Osteocyte (in vitro differentiated cells): ENCODE results near the gene CFAP61. TPM values are rescaled to one million over a fixed set of nuclear protein-coding genes. Genes with fewer than 3 reads are reported as not detected.

Experiments
- DNase-seq: peaks from one replicate; pipeline ENCODE4 v3.0.0; 2021; ENCODE audit warnings: mixed read lengths; ENCODE audit not compliant: unreplicated experiment; ENCODE audit errors: extremely low spot score
- H3K27ac Mint-ChIP-seq: one replicate; pipeline ENCODE4 v1.8.0; 2021; ENCODE audit warnings: mild to moderate bottlenecking, mixed read lengths; ENCODE audit not compliant: unreplicated experiment
- H3K27me3 Mint-ChIP-seq: one replicate; pipeline ENCODE4 v1.8.0; 2021; ENCODE audit warnings: mixed read lengths; ENCODE audit not compliant: unreplicated experiment
- H3K36me3 Mint-ChIP-seq: one replicate; pipeline ENCODE4 v1.8.0; 2021; ENCODE audit warnings: mixed read lengths; ENCODE audit not compliant: unreplicated experiment
- H3K4me1 Mint-ChIP-seq: one replicate; pipeline ENCODE4 v1.8.0; 2021; ENCODE audit warnings: mixed read lengths; ENCODE audit not compliant: unreplicated experiment
- H3K4me3 Mint-ChIP-seq: one replicate; pipeline ENCODE4 v1.8.0; 2021; ENCODE audit warnings: mild to moderate bottlenecking, moderate library complexity, mixed read lengths; ENCODE audit not compliant: unreplicated experiment
- H3K9me3 Mint-ChIP-seq: one replicate; pipeline ENCODE4 v1.8.0; 2021; ENCODE audit warnings: mixed read lengths; ENCODE audit not compliant: unreplicated experiment
- CTCF ChIP-seq: fragments of 200-600 bp; sonication (generic); IDR thresholded peaks from 2 replicates; pipeline ENCODE4 v1.5.0; 2021; ENCODE audit warnings: antibody characterized with exemption, mild to moderate bottlenecking, moderate library complexity
- total RNA-seq: library from RNA; stranded (reverse); gene quantifications from 2 replicates; pipeline ENCODE4 v1.2.1, GENCODE V29; 2021

Gene CFAP61
- total RNA-seq, 1 donor from 2014 or later = not detected

- Mint-ChIP-seq H3K4me3 (no peak overlapping the region), H3K9me3 (no peaks in the 10 kb centered on the region), H3K4me1 (peaks cover 16% of the 10 kb centered on the region), H3K27me3 (no peaks in the 10 kb centered on the region), H3K27ac (peak overlapping the region; percentile 21), H3K36me3 (peaks cover 65% of the 10 kb centered on the region)
- no peak for TF ChIP-seq CTCF
- DNase-seq = no peak
Measured at GRCh38 chr20:20036756-20037155, 15.6 kb upstream of the CFAP61 start.

GRCh38 chr20:20037960-20038359 lies 14.4 kb upstream of the CFAP61 start:
- no peak overlapping the region for H3K4me3 Mint-ChIP-seq
- peaks cover 16% of the 10 kb centered on the region for H3K4me1 Mint-ChIP-seq
- no peaks in the 10 kb centered on the region for H3K9me3 Mint-ChIP-seq
- no peak for DNase-seq
- H3K27me3 Mint-ChIP-seq = no peaks in the 10 kb centered on the region
- peaks cover 70% of the 10 kb centered on the region for H3K36me3 Mint-ChIP-seq
- no peak for TF ChIP-seq CTCF
- peak overlapping the region; percentile 77 for H3K27ac Mint-ChIP-seq

- no peak for DNase-seq
- Mint-ChIP-seq H3K9me3 (no peaks in the 10 kb centered on the region), H3K27me3 (no peaks in the 10 kb centered on the region), H3K27ac (peak overlapping the region; percentile 77), H3K36me3 (peaks cover 76% of the 10 kb centered on the region), H3K4me1 (peaks cover 16% of the 10 kb centered on the region), H3K4me3 (no peak overlapping the region)
- no peak for TF ChIP-seq CTCF
Measured at GRCh38 chr20:20038586-20038985, 13.7 kb upstream of the CFAP61 start.

- Mint-ChIP-seq H3K9me3 (no peaks in the 10 kb centered on the region), H3K4me1 (peaks cover 16% of the 10 kb centered on the region), H3K4me3 (no peak overlapping the region), H3K36me3 (peaks cover 81% of the 10 kb centered on the region), H3K27ac (no peak overlapping the region), H3K27me3 (no peaks in the 10 kb centered on the region)
- no peak for TF ChIP-seq CTCF
- DNase-seq = no peak
Measured at GRCh38 chr20:20039752-20040387, 12.5 kb upstream of the CFAP61 start.

- Mint-ChIP-seq H3K36me3 (peaks cover 33% of the 10 kb centered on the region), H3K4me1 (peaks cover 19% of the 10 kb centered on the region), H3K9me3 (no peaks in the 10 kb centered on the region), H3K4me3 (peak overlapping the region; percentile 98), H3K27me3 (peaks cover 27% of the 10 kb centered on the region), H3K27ac (peak overlapping the region; percentile 96)
- DNase-seq = no peak
- TF ChIP-seq CTCF = no peak
Measured at GRCh38 chr20:20051767-20052073, 612 bp upstream of the CFAP61 start.
